Choroid plexus epithelial cell (primary cell): Measurements from ENCODE around the gene DIP2B.
A peak's percentile ranks its signal among the peaks of the same experiment; 100 is the strongest.

Experiments
- DNase-seq: peaks from one replicate; pipeline ENCODE4 v3.0.0-alpha.2; 2010; ENCODE audit warnings: low read depth
- H3K4me3 ChIP-seq: 2 replicates; pipeline ENCODE4 v1.5.1; 2011; ENCODE audit warnings: low read depth, mild to moderate bottlenecking, control low read depth, low read length, moderate library complexity
- TF ChIP-seq, protein P1 (sequence below): conservative IDR thresholded peaks from 2 replicates; pipeline ENCODE4 v1.5.1; 2011; ENCODE audit warnings: low read depth, mild to moderate bottlenecking, control low read depth, inconsistent platforms, low read length, moderate library complexity

Gene DIP2B

DNA sequence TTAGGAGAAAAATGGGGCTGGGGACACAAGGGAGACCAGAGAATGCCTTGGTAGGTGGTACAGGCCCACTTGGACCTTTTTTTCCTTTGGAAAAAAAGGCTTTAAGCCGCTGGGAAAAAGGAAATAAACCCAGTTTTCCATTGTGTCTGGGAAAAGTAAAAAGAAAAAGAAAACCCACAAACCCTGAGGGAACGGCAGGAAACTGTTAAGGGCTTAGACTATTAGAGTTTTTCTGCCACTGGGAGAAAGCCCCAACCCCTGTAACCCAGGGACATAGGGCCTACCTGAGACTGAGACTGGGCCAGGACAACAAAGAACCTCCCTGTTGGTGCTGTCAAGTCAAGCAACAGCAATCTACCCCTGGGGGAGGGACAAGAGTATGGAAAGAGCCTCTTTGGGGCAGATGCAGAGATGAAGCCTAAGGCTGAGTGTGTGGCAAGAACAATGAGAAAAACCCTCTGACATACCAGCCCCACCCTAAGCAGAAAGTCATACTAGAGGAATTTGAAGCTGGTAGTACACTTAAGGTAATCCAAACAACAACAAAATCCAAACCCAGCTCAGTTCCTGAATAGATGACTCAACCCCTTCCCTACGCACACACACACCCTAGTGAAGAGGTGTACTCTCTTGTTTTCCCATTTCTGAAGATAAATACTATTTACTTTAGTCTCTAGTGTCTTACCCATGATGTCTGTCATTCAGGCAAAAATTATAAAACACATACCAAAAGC is 281.9 kb downstream of the DIP2B start:
- DNase-seq: peak; percentile 96
- H3K4me3 ChIP-seq: no peak overlapping the region
- TF ChIP-seq, protein P1, sequence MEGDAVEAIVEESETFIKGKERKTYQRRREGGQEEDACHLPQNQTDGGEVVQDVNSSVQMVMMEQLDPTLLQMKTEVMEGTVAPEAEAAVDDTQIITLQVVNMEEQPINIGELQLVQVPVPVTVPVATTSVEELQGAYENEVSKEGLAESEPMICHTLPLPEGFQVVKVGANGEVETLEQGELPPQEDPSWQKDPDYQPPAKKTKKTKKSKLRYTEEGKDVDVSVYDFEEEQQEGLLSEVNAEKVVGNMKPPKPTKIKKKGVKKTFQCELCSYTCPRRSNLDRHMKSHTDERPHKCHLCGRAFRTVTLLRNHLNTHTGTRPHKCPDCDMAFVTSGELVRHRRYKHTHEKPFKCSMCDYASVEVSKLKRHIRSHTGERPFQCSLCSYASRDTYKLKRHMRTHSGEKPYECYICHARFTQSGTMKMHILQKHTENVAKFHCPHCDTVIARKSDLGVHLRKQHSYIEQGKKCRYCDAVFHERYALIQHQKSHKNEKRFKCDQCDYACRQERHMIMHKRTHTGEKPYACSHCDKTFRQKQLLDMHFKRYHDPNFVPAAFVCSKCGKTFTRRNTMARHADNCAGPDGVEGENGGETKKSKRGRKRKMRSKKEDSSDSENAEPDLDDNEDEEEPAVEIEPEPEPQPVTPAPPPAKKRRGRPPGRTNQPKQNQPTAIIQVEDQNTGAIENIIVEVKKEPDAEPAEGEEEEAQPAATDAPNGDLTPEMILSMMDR: no peak

DNA sequence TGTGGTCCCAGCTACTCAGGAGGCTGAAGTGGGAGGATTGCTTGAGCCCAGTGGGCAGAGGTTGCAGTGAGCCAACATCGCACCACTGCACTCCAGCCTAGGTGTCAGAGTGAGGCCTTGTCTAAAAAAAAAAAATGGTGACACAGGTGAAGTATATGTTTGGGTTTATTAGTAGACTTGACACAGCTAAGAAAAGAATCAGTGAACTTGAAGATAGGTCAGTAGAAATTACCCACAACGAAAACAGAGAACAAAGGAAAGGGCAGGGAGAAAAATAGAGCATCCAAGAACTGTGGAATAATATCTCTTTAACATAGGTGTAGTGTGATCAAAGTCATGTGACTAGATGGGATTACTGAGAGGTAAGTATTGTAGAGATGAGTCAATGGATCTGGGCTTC is 282.8 kb downstream of the DIP2B start:
- no peak for DNase-seq
- TF ChIP-seq, protein P1: no peak
- no peak overlapping the region for H3K4me3 ChIP-seq

DNA sequence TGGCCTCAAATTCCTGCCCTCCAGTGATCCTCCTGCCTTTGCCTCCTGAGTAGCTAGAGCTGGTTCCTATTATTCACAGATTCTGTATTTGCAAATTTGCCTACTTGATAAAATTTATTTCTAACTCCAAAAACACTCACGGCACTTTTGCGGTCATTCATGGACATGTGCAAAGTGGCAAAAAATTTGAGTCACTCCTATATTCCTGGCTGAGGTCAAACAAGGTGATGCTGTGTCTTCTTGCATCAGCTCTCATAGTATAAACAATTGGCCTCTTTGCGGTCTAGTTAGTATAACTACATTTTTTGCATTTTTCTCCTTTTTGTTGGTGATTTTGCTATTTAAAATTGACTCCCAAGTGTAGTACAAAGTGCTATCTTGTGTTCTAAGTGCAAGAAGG is 283.8 kb downstream of the DIP2B start:
- no peak overlapping the region for H3K4me3 ChIP-seq
- DNase-seq: peak; percentile 96
- TF ChIP-seq, protein P1: no peak

DNA sequence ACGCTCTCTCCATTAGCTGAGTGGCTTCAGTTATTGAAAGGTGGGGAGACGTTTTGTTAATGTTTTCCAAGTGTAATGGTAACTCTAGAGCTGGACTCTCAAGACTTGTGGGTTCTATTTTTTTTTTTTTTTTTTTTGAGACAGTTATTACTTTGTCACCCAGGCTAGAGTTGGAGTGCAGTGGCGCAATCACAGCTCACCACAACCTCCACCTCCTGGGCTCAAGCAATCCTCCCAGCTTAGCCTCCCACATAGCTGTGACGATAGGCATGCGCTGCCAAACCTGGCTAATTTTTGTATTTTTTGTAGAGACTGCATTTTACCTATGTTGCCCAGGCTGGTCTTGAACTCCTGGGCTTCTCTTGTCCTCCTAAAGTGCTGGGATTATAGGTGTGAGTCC is 285.3 kb downstream of the DIP2B start:
- no peak overlapping the region for H3K4me3 ChIP-seq
- TF ChIP-seq, protein P1: no peak
- peak; percentile 21 for DNase-seq
